NOMO-1 treated with dmso at 0.1 percent for 144 hours (cell line): ENCODE data around the gene MSANTD2.

Experiments
- DNase-seq: peaks from one replicate; lab custom pipeline; 2025; ENCODE audit not compliant: unreplicated experiment; lab: John Stamatoyannopoulos, UW

Gene MSANTD2

DNA sequence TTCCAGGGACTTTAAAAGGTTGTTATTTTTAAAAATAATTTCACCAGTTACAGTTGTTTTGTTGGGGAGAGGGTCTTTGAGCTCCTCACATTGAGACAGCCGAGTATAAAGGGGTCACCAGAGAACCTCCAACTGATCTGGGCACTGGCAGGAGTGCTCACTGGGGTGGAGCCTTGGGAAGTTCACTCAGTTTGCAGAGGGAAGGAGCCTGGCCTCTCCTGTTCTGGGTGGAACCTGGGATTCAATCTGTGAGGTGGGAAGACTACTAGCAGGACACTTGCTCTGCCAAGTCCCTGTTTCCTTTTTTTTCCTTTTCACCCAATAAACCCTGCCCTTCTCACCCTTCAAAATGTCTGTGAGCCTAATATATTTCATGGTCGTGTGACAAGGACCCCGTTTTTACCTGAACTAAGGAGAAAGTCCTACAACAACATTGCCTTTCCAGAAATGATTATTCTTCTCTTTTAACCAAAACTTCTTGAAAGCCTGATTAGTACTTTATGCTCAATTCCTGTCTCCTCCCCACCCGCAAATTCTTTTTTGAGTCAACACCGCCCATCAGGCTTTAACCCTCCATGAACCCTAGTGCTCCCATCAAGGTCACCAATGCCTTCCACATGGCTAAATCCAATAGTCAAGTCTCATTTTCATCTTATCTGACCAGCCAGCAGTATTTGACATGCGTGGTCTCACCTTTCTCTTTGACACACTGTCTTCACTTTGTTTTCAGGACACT is 22.0 kb upstream of the MSANTD2 start:
- no peak for DNase-seq

DNA sequence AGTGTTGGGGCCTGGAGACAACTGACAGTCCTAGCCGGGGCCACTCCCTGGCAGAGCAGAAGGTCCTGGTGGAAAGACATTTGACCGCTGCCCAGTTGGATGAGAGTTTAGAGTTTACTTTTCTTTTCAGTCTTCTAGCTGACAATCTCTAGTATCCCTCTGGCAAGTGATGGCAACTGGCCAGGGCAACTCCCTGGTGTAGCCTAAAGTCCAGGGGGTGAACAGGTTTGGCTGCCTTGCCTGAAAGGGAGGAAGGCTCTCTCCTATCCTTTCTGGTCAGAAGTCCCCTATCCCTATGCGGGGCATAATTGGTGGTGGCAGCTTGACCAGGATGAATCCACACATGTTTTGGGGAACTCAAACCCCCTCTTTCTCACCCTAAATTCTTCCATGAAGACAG is 16.8 kb upstream of the MSANTD2 start:
- no peak for DNase-seq

DNA sequence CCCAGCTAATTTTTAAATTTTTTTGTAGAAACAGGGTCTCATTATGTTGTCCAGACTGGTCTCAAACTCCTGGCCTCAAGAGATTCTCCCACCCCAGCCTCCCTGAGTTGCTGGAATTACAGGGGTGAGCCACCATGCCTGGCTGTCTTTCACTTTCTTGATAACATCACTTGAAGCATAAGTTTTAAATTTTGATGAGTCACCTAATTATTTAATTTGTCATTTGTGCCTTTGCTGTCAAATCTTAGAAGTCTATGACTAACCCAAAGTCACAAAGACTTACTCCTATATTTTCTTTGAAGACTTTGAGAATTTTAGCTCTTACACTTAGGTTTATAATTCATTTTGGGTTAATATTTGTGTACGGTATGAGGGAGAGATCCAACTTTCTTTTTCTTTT is 14.5 kb upstream of the MSANTD2 start:
- no peak for DNase-seq

DNA sequence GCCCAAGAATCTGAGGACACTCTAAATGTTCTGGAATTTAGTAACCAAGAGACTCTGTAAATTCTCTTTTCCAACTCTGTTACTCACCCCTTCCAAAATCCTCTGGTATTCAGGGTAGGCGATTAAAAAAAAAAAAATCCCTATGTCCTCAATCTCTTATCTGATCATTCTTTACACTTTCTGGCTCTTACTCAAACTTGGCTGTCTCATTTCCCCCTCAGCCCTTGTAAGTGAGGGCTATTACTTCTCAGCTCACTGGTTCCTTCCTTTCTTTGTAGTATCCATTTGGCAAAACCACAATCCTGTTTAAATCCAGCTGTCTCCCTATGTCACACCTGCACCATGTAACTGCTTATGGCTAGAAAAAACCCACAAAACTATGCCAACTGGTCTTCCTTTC is 12.7 kb upstream of the MSANTD2 start:
- DNase-seq = no peak

DNA sequence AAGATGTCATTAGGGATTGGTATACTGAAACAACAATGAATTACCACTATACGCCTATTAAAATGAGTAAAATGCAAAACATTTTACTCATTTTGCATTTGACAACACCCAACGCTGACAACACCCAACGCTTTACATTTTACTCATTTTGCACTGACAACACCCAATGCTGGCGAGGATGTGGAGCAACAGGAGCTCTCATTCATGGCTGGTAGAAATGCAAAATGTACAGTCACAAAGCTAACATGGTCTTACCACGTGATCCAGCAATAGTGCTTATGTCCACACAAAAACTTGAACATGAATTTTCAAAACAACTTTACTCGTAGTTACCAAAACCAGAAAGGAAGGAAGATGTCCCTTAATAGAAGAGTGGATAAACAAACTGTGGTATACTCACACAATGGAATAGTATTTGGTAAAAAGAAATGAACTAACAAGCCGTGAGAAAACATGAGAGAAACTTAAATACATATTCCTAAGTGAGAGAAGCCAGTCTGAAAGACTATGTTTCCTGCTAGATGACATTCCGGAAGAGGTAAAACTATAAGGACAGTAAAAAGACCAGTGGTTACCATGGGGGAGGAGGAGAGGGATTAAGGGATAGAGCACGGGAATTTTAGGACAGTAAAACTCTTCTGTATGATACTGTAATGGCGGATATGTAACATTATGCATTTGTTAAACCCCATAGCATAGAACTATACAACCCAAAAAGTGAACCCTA is 11.4 kb upstream of the MSANTD2 start:
- no peak for DNase-seq

DNA sequence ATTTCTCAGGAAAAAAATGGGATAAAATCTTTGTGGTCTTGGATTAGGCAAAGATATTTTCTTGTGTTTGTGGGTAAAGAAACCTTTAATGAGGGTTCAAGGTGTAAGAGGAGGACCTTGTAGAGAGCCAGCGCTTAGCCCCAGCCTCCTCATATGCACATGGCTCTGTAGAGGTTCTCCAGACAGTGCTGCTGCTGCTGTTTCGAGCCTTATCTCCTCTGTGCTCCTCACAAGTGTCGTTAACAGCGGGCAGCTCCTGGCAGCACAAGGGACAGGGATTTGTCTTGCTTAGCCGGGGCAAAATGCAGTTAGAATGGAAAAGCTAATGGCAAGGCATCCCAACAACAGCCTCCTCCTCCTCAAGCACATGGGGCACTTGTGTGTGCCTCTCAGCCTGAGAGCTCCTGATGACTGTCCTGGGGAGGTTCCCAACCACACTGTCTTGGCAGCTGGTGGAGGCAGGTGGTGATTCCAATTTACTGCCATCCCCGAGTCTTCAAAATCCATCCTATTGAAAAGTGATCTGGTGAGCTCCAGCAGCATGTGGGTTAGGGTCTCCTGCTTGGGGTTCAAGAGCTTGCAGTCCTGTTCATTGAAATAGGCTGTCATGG is 7.6 kb upstream of the MSANTD2 start:
- no peak for DNase-seq

DNA sequence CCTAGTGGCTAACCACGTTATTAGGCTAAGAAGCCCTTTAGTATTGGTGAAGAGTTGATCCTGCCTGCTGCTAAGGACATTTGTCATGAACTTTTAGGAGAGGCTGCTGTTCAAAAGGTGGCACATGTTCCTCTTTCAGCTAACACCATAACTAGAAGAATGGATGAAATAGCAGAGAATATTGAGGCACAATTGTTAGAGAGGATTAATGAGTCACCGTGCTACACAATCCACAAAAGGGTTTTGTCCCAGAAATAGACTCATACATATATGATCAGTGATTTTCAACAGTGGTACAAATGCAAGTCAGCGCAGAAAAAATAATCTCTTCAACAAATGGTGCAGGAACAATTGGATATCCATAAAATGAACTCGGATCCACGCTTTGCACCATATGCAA is 7.0 kb upstream of the MSANTD2 start:
- DNase-seq = no peak

DNA sequence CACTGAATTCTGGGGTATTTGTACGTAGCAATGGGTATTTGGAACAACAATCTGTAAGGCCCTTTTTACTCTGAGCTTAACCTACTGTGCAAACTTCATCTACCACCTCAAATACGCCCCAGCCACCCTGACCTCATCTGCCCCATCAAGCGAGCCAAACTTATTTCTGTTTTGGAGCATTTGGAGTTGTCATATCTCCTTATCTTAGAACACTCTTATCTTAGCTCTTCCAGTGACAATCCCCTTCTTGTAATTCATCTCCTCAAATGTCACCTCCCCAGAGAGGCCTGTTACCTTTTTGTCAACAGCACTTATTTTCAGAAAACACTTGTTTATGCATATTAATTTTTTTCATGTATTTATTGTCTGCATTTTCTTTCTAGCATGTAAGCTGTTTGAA is 4.7 kb upstream of the MSANTD2 start:
- DNase-seq = no peak

DNA sequence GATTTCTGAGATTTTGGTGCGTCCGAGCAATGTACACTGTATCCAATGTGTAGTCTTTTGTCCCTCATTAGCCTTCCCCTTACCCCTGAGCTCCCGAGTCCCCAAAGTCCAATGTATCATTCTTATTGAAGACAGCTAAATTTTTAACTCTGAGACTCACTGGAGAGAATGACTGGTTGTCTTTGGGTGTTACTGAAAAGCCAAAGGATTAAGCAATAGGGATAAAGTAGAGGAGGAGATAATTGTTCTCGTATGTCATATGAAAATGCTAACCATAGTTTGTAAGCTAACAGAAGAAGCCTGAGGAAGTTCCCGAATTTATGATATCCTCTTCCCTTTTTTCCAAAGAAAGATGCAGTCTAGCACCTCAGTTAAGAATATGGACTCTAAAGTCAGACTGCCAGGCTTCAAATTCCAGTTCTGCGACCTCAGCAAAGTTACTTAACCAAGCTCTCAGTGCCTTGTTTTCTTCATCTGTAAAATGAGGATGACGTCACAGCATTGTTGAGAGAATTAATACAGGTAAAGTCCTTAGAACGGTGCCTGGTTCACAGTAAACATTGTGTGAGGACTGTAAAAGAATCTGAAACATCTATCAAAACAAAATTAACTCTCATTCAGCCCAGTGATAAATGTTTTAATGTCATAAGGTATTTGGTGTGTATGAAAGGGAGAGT is 1.6 kb upstream of the MSANTD2 start:
- no peak for DNase-seq

DNA sequence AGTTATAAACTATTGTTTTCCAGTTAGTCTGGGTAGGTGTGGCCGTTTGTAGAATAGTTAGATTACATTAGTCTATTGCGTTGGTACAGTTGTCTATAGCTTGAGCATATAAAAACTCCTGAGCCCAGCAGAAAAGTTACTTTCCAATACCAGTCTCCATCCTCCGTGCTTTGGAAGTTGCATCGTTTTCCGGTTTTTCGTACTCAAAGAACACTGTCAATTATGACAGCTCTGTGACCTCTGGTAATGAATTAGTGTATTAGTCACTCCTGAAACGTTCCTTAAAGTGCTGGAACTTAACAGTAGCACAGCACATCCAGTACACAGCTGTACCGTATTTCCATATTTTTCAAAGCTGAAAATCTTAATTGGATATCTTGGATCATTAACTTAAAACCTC is 808 bp upstream of the MSANTD2 start:
- no peak for DNase-seq

DNA sequence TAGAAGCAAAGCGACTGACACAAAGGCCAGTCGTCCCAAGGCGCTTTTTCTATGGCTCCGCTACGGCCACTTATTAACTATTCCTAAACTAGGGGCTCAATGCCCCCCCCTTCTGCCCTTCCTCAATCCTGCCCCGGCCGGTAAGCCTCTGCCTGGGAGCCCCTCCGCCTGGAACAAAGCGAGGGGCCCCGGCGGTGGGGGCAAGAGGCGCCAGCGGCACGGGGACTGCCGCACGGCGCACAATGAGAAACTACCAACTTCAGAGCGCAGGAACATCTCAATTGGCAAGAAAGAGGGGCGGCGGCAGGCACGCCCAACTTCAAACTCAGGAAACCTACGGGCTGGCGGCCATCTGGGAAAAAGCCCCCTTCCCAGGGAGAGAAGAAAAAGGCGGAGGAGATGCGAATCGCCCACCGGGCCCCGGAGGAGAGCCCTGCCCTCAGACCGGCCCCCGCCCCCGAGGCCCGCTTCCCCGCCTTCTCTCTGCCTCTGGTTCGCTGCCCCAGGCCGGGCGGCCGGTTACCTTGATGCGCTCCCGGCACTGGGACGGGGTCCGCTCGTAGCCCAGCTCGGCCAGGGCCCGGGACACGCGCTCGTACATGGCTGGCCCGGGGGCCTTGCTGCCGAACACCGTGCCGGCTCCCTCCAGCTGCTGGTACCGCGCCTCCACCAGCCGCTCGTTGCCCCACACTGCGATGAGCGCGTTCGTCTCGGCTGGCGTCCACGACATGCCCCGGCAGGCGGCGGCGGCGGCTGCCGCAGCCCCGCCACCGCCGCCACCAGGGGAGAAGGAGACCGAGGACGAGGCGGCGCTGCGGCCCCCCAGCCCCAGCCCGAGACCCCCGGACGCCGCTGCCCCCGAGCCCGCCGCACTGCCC is 619 bp downstream of the MSANTD2 start:
- DNase-seq = peak; percentile 37

DNA sequence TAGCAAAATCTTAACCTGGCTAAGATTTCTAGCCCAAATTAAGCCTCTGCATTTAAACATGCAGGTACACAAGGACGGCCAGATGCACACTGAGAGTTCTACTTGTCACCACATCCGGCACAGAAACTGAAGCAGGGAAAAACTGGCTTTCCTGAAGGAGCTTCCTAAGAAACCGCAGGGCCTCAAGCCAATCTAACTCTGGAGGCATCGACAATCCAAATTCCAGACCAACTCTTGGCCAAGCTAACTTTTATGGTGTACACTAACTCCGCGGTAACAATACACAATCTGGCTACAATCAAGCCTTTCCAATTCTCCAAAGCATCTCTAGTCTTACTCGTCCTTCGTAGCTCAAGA is 1.2 kb downstream of the MSANTD2 start:
- no peak for DNase-seq

DNA sequence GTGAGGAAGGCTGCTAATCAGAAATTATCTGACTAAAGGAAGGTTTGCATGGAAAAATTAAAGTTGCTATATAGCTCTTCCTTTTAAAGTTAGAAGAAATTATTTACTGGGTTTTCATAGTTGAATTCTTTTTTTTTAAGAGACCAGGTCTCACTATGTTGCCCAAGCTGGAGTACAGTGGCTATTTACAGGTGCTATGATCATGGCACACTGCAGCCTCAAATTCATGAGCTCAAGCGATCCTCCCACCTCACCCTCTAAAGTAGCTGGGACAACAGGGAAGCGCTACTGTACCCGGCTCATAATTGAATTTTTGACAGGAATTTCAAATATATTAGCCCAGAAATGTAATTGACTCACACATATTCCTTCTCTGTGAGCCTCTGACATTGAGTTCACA is 3.9 kb downstream of the MSANTD2 start:
- no peak for DNase-seq

DNA sequence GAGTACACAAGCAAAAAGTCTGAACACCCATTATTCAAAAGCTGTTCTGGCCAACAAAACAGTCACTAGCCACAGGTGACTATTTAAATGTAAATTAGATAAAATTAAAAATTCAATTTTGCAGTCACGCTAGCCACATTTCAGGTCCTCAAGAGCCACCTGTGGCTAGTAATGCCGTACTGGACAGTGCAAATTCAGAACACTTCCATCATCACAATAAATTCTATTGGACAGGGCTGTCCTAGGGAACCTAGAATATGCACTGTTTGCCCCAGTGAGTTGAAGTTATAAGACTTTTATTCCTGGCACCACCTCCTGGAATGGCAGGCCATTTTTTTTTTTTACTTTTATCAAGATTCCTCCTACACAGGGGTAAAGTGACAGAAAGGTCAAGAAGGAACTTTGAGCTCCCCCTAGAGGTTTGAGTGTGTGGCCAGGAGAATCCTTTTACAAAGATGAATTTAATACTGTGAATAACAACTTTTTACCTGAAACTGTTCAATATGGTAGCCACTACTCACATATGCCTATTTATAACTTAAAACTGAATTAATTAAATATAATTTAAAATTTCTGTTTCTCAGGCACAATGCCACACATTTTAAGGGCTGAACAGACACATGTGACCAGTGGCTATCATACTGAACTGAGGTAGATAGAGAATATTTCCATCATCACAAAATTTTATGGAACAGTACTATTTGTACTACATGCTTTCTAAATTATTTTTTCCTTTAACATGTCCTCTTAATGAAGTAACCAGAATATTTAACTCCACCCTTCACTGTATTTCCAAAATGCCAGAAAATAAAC is 6.5 kb downstream of the MSANTD2 start:
- no peak for DNase-seq

DNA sequence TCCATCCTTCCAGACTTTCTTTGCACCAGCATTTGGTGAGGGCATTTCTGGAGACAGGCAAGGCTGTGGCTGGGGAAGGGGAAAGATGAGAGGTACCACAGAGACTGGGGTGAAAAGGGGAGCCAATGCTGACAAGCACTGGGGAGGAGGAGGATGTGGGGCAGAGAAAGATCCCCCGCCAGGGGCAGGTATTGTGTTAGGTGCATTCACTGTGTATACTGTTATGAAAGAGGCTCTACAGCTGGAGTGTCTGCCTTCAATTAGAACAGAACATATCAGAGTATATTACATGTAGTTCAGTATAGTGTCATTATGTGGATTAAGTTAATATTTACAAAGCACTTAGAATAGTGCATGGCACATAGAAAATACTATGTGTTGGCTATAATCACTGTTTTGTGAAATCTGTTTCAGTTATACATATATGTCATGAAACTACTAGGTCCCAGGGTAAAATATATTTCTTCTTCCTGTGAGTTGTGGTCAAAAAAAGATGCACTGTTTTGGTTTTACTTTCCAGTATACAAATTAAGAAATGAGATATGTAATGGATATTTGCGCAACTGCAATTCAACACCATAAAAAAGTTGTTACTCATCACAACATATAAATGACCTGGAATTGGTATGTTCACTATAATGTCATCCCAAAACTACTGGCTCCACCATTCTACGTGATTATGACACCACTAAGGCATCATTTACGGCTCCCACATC is 8.4 kb downstream of the MSANTD2 start:
- no peak for DNase-seq

DNA sequence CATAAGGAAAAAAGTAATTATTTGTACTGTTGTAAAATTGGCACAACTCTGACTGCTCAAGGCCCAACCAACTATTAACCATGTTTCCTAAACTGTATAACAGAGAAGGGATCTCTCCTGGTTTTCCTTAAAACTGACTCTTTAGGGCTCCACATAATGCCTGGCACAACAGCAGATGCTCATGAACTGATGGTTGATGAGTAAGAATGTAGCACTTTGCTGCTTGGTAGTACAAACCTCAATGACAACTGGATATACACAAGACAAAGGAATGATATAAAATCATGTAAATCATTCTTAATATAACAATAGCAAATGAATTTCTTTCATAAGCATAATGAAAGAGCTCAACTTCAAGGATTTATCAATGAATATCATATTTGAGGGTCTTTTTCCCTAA is 11.7 kb downstream of the MSANTD2 start:
- no peak for DNase-seq

DNA sequence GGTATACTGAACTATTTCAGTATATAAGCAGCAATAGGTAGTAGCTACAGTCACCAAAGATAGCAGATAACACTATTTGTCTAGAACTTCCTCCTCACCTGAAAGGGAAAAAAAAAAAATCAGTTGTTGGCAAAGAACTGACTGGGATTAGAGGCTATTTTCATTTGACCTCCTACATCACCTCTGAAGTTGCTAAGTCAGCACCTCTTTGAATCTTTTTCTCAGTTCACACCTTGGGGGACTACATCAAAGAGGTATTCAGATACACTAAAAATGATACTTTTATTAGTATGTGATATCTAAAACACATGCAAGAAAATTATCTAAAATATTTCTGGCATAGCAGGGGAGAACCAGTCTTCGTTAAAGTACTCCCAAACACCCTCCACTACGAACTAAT is 16.2 kb downstream of the MSANTD2 start:
- no peak for DNase-seq

DNA sequence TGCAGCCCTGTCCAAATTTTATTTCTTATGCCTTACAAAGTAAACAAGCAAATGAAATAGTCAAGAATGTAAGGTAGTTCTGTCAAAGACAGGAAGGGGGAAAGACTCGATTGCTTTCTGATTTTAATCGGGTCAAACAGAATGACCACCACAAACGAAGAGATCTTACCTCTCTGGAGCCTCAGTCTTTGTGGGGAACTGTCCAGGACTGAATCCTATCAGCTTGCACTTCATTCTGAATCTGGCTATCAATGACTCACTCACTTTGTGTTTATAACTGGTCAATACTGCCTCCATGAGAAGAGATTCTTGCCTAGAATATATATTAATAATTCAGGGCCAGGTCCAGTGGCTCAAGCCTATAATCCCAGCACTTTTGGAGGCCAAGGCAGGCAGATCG is 17.2 kb downstream of the MSANTD2 start:
- DNase-seq = no peak

DNA sequence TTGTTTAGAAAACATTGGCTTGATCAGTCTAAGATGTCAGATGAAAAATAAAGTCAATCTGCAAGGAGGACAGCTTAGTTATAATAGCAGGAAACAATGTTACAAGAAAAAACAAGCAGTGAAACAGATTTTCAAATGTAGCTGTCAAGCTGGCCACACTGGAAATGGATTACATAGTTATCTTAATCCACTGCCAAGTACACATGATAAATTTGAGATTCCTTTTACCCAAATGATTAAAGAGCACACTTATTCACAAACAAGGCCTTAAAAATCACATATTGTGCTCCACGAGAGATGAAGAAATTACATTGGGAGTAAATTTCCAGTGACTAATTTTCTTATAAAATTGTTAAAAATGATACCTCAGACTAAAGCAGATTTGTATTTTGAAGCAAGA is 20.6 kb downstream of the MSANTD2 start:
- no peak for DNase-seq

DNA sequence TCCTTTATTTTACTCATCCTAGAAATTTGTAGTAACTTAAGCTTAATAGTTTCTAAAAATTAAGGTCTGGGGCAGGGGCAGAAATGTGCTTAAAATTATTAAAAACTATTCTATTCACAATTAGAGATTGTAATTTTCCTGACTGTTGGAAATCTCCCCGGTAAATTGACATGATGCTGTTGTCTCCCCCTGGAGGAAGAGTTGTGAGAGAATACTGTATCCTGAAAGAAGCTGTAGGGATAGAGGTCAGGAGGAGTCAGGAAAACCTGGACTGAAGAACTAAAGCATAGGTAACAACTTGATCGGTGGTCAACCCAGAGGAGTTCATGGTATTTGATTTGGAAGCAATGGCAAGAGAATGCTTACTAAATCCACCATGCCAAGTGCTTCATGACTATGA is 21.9 kb downstream of the MSANTD2 start:
- DNase-seq = no peak
